ENCODE data around the gene MTCH2. TPM values are rescaled to one million over a fixed set of nuclear protein-coding genes. Genes with fewer than 3 reads are reported as not detected.

The MTCH2 gene
- total RNA-seq, 2 experiments from 2014 or later: 11.8 to 12.7 TPM

DNA sequence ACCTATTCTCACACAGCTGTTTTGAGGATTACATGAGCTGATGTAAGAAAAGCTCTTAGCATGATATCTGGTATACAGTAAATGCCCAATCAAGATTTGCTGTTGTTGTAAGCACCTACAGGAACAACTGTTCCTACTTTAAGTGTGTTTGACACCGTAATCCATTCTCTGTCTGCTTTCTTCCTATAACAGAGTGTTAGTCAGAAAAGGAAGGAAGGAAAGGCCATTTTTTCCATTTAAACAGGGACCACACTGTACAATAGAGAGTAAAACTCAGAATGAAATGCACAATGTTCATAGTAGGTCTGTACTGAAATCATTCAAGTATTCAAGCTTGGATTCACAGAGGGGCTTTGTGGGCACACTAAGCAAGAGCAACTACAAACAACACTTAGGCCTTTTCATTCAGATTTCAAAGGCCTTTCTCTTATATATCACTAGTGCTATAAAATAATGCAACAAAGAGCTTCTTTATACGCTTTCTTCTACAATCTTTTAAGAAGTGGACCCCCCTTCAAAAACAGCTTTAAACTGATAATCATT lies 21.5 kb downstream of the MTCH2 start:
- H3K9me3 Mint-ChIP-seq: no peaks in the 10 kb centered on the region
- TF ChIP-seq, protein P1, sequence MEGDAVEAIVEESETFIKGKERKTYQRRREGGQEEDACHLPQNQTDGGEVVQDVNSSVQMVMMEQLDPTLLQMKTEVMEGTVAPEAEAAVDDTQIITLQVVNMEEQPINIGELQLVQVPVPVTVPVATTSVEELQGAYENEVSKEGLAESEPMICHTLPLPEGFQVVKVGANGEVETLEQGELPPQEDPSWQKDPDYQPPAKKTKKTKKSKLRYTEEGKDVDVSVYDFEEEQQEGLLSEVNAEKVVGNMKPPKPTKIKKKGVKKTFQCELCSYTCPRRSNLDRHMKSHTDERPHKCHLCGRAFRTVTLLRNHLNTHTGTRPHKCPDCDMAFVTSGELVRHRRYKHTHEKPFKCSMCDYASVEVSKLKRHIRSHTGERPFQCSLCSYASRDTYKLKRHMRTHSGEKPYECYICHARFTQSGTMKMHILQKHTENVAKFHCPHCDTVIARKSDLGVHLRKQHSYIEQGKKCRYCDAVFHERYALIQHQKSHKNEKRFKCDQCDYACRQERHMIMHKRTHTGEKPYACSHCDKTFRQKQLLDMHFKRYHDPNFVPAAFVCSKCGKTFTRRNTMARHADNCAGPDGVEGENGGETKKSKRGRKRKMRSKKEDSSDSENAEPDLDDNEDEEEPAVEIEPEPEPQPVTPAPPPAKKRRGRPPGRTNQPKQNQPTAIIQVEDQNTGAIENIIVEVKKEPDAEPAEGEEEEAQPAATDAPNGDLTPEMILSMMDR (IDR thresholded peaks at IDR 0.05): no peak
- peaks cover 58% of the 10 kb centered on the region for H3K36me3 Mint-ChIP-seq (ENCODE audit: low read depth)
- Histone ChIP-seq H3K9me3 (ENCODE audit: control insufficient read depth in 1 of 2, insufficient read depth in 1 of 2, low read length in 2 of 2) (no peaks in the 10 kb centered on the region), H3K4me1 (ENCODE audit: insufficient read depth, low read length) (peaks cover 2% of the 10 kb centered on the region), H3K36me3 (ENCODE audit: insufficient read depth, low read length) (peaks cover 54% of the 10 kb centered on the region), H3K27me3 (ENCODE audit: control insufficient read depth in 1 of 2, insufficient read depth in 2 of 2, low read length in 2 of 2) (no peaks in the 10 kb centered on the region), H3K4me3 (ENCODE audit: low read length) (no peak overlapping the region), H3K27ac (ENCODE audit: low read depth in 1 of 2, low read length in 2 of 2) (no peak overlapping the region)
- no peaks in the 10 kb centered on the region for H3K4me1 Mint-ChIP-seq (ENCODE audit: low read depth)
- no peak overlapping the region for H3K4me3 Mint-ChIP-seq
- DNase-seq (no peak), ATAC-seq (ENCODE audit: poor library complexity) (no peak)
- H3K27me3 Mint-ChIP-seq: no peaks in the 10 kb centered on the region
- CTCF ChIA-PET: no interaction called here
- intact Hi-C loops (cut with DNase I, micrococcal nuclease): no loop called here
- H3K27ac Mint-ChIP-seq: no peak overlapping the region
- POLR2A ChIA-PET: no interaction called here

DNA sequence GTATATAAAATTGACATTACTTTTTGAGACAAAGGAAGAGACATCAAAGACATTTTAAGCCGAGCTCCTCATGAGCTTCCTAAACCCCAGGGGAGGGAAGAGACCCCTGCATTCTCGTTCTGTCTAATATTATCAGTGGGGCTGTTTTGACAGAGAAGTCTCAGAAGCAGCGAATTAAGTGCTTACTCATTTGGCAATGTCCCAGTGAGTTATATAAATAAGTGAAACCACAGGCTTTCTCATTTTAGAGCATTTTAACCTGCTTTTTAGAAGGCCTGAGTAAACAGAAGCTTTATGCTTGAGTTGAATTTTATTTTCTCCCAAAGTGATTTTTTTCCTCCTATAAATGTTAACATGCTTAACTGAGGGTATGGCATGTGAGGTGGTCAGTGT lies 24.9 kb downstream of the MTCH2 start:
- Histone ChIP-seq H3K4me1 (ENCODE audit: insufficient read depth, low read length) (peaks cover 2% of the 10 kb centered on the region), H3K27me3 (ENCODE audit: control insufficient read depth in 1 of 2, insufficient read depth in 2 of 2, low read length in 2 of 2) (no peaks in the 10 kb centered on the region), H3K9me3 (ENCODE audit: control insufficient read depth in 1 of 2, insufficient read depth in 1 of 2, low read length in 2 of 2) (no peaks in the 10 kb centered on the region), H3K4me3 (ENCODE audit: low read length) (no peak overlapping the region), H3K27ac (ENCODE audit: low read depth in 1 of 2, low read length in 2 of 2) (no peak overlapping the region), H3K36me3 (ENCODE audit: insufficient read depth, low read length) (peaks cover 27% of the 10 kb centered on the region)
- peaks cover 33% of the 10 kb centered on the region for H3K36me3 Mint-ChIP-seq (ENCODE audit: low read depth)
- H3K4me1 Mint-ChIP-seq (ENCODE audit: low read depth): no peaks in the 10 kb centered on the region
- ChIA-PET CTCF (no interaction called here), POLR2A (no interaction called here)
- DNase-seq (no peak), ATAC-seq (ENCODE audit: poor library complexity) (no peak)
- TF ChIP-seq, protein P1 (IDR thresholded peaks at IDR 0.05): no peak
- intact Hi-C loops (cut with DNase I, micrococcal nuclease): no loop called here
- H3K9me3 Mint-ChIP-seq: no peaks in the 10 kb centered on the region
- H3K4me3 Mint-ChIP-seq: no peak overlapping the region
- no peaks in the 10 kb centered on the region for H3K27me3 Mint-ChIP-seq
- no peak overlapping the region for H3K27ac Mint-ChIP-seq

GRCh38 chr11:47616726-47617416 lies 25.5 kb downstream of the MTCH2 start:
- intact Hi-C loops (cut with DNase I, micrococcal nuclease): no loop called here
- H3K36me3 ChIP-seq (ENCODE audit: insufficient read depth, low read length): peaks cover 22% of the 10 kb centered on the region
- ATAC-seq (ENCODE audit: poor library complexity): no peak
- ChIA-PET CTCF (no interaction called here), POLR2A (no interaction called here)
- no peaks in the 10 kb centered on the region for H3K27me3 Mint-ChIP-seq
- no peaks in the 10 kb centered on the region for H3K9me3 Mint-ChIP-seq
- no peak overlapping the region for H3K4me3 Mint-ChIP-seq
- H3K4me1 Mint-ChIP-seq (ENCODE audit: low read depth): no peaks in the 10 kb centered on the region
- peak in 3 of 14 experiments; percentile 11 to 35 (median 18) for DNase-seq
- no peak overlapping the region for H3K4me3 ChIP-seq (ENCODE audit: low read length)
- H3K27ac ChIP-seq (ENCODE audit: low read depth in 1 of 2, low read length in 2 of 2): no peak overlapping the region
- TF ChIP-seq, protein P1 (IDR thresholded peaks at IDR 0.05): no peak
- H3K27ac Mint-ChIP-seq: no peak overlapping the region
- no peaks in the 10 kb centered on the region for H3K27me3 ChIP-seq (ENCODE audit: control insufficient read depth in 1 of 2, insufficient read depth in 2 of 2, low read length in 2 of 2)
- no peaks in the 10 kb centered on the region for H3K9me3 ChIP-seq (ENCODE audit: control insufficient read depth in 1 of 2, insufficient read depth in 1 of 2, low read length in 2 of 2)
- peaks cover 28% of the 10 kb centered on the region for H3K36me3 Mint-ChIP-seq (ENCODE audit: low read depth)
- H3K4me1 ChIP-seq (ENCODE audit: insufficient read depth, low read length): peaks cover 2% of the 10 kb centered on the region

Measured in CD4-positive, alpha-beta T cell (primary cell).